ENCODE measurements around the gene FHIT. TPM values are rescaled to one million over a fixed set of nuclear protein-coding genes. Genes with fewer than 3 reads are reported as not detected.

FHIT gene
- total RNA-seq, 4 donors from 2014 or later = 1.6 to 12.9 (median 7.8) TPM

GRCh38 chr3:60424034-60424433 lies 827.2 kb downstream of the FHIT start:
- Histone ChIP-seq H3K4me3 (no peak overlapping the region), H3K36me3 (no peaks in the 10 kb centered on the region), H3K4me1 (no peaks in the 10 kb centered on the region), H3K27me3 (no peaks in the 10 kb centered on the region), H3K27ac (no peak overlapping the region), H3K9me3 (no peaks in the 10 kb centered on the region)
- DNase-seq (ENCODE audit: low spot score in 2 of 2) = no peak
- TF ChIP-seq CTCF (IDR thresholded peaks at IDR 0.05) = no peak
- TF ChIP-seq POLR2A (IDR thresholded peaks at IDR 0.05) = no peak
- no peak for TF ChIP-seq EP300 (IDR thresholded peaks at IDR 0.05)
- 48 to 60% methylated on average over 3 of the region's 3 CpGs for WGBS, 2 donors

GRCh38 chr3:60423556-60423955 lies 827.7 kb downstream of the FHIT start:
- no peak for TF ChIP-seq EP300 (IDR thresholded peaks at IDR 0.05)
- no peak for TF ChIP-seq CTCF (IDR thresholded peaks at IDR 0.05)
- TF ChIP-seq POLR2A (IDR thresholded peaks at IDR 0.05) = no peak
- no peaks in the 10 kb centered on the region for H3K4me1 ChIP-seq
- WGBS, 2 donors = 93 to 97% methylated on average over 1 of the region's 1 CpG
- H3K36me3 ChIP-seq = no peaks in the 10 kb centered on the region
- H3K9me3 ChIP-seq = no peaks in the 10 kb centered on the region
- no peaks in the 10 kb centered on the region for H3K27me3 ChIP-seq
- no peak overlapping the region for H3K27ac ChIP-seq
- DNase-seq (ENCODE audit: low spot score in 2 of 2) = no peak
- H3K4me3 ChIP-seq = no peak overlapping the region

DNA sequence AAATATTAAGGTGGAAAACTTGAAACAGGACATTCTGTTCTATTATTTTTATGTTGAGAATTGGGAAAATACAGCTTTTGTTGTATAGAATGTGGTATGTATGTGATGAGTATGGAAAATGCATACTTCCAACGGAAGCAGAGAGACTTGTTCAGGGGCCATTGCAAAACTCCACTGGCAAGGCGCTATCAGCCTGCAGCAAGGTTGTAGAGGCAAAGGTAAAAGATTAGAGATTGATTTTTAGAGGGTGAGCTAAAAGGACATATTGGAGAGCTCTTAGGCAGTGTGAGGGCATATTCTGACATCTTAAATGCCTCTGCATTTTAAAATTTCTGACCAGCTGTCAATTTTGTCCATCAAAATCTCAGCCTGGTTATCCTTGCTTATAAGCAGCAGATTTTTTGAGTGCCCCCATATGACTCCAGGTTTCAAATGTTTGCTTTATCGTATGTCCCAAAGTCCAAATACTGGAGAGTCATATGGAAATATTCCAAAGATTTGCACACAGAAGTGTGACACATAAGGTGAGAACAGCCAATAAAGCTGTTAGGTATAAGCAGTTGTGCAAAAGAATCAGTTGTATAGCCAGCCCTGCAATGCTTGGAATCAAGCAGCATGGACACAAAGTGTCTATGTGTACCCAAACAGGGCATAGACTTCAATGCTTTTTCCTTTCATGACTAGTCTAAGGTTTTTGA lies 829.4 kb downstream of the FHIT start:
- no peak overlapping the region for H3K27ac ChIP-seq
- no peak for DNase-seq (ENCODE audit: low spot score in 2 of 2)
- no peak overlapping the region for H3K4me3 ChIP-seq
- no peaks in the 10 kb centered on the region for H3K4me1 ChIP-seq
- TF ChIP-seq EP300 (IDR thresholded peaks at IDR 0.05) = no peak
- TF ChIP-seq POLR2A (IDR thresholded peaks at IDR 0.05) = no peak
- TF ChIP-seq CTCF (IDR thresholded peaks at IDR 0.05) = no peak
- H3K36me3 ChIP-seq = no peaks in the 10 kb centered on the region
- WGBS, 2 donors = 85 to 93% methylated on average over 3 of the region's 3 CpGs
- H3K27me3 ChIP-seq = no peaks in the 10 kb centered on the region
- no peaks in the 10 kb centered on the region for H3K9me3 ChIP-seq

GRCh38 chr3:60417576-60417975 lies 833.7 kb downstream of the FHIT start:
- WGBS, 2 donors = 71 to 77% methylated on average over 4 of the region's 4 CpGs
- Histone ChIP-seq H3K4me3 (no peak overlapping the region), H3K9me3 (no peaks in the 10 kb centered on the region), H3K27ac (no peak overlapping the region), H3K4me1 (no peaks in the 10 kb centered on the region), H3K27me3 (no peaks in the 10 kb centered on the region), H3K36me3 (no peaks in the 10 kb centered on the region)
- TF ChIP-seq POLR2A (IDR thresholded peaks at IDR 0.05) = no peak
- TF ChIP-seq EP300 (IDR thresholded peaks at IDR 0.05) = no peak
- no peak for TF ChIP-seq CTCF (IDR thresholded peaks at IDR 0.05)
- no peak for DNase-seq (ENCODE audit: low spot score in 2 of 2)

GRCh38 chr3:60414011-60414410 lies 837.2 kb downstream of the FHIT start:
- 97 to 98% methylated on average over 4 of the region's 4 CpGs for WGBS, 2 donors
- Histone ChIP-seq H3K27me3 (no peaks in the 10 kb centered on the region), H3K36me3 (no peaks in the 10 kb centered on the region), H3K4me1 (no peaks in the 10 kb centered on the region), H3K9me3 (no peaks in the 10 kb centered on the region), H3K27ac (no peak overlapping the region), H3K4me3 (no peak overlapping the region)
- no peak for DNase-seq (ENCODE audit: low spot score in 2 of 2)
- no peak for TF ChIP-seq EP300 (IDR thresholded peaks at IDR 0.05)
- no peak for TF ChIP-seq CTCF (IDR thresholded peaks at IDR 0.05)
- TF ChIP-seq POLR2A (IDR thresholded peaks at IDR 0.05) = no peak
